HG03571 (cell line): ENCODE data around the gene PRM1.

Experiments used
- ATAC-seq: cut with Tn5 transposase; IDR thresholded peaks from one replicate; pipeline ENCODE4 v1.9.1; 2021; ENCODE audit not compliant: unreplicated experiment

Gene PRM1

DNA sequence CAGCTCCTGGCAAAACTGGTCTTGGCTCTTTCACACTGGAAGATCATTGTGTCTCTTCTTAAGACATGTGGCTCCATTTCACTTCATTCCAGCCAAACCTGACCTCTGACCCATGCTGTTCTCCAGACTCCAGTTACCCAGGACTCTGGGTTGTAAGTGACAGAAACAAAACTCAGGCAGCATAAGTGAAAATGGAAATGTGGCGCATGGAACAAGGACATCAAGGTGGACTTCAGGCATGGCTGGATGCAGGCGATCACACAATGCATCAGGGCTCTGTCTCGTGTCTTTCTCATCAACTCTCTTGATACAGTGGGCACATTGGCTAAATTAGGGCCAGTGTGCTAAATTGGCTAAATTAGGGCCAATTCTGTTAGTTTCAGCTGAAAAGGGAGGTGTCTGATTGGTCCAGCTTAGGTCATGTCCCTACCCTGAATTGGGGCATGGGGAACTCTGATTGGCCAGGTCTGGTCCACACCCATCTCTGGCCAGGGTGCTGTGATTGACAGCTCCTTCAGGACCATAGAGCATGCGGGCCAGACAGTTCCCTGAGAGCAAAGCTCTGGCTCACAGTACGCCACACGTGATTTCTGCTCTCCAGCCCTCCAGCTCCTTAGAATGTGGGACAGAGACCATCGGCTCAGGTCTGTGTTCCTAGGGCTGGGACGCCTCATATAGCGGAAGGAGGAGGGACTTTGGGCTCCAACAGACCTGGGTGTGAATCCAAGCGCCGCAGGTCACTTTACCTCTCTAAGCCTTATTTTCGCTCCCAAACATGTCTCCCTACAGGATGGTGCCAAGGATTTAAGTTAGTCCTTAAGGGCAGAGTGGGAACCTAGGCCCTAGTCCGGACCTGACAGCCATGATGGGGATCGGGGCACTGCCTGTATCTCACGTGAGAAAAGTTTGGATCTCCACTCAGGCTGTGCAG, 42.6 kb downstream of the PRM1 start:
- ATAC-seq = no peak

DNA sequence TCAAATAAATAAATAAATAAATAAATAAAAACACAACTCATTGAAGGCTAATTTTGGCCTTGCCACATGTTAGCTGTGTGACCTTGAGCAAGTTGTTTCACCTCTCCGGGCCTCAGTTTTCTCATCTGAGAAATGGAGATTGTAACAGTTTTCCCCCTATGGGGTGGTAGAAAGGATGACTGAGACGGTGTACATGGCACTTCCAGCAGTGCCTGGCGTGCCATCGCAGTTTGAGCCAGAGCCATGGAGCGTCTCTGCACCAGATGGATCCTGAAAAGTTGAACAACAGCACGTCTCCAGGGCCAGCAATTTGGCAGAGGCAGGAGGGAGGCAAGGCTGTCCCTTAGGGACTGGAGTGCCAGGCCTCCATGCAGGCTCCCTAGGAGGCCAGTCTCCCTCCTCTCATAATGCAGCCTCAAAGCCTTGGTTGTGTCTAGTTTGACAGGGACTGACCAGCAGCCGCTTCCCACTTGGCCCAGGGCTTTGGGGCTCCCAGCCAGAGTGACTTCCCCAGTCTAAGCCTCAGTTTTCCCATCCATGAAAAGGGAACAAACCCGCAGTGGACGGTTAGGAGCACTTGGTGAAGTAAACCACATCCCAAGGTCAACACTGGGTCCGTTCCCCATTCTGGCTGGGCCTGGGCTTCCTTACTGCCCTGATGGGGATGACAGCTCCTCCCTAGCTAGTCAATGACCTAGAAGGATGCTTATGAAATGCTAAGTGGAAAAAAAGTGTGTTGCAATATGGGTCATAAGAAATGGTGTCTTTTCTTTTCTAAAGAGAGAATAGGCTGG, 44.5 kb downstream of the PRM1 start:
- ATAC-seq = no peak

DNA sequence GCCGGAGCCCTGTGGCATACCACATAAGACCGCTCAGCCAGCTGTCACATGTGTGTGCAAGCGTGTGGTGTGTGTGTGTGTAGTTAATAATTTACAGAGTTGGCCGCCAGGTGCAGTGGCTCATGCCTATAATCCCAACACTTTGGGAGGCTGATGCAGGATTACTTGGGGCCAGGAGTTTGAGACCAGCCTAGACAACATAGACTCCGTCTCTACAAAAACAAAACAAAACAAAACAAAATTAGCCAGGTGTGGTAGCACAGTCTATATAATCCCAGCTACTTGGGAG, 45.5 kb downstream of the PRM1 start:
- no peak for ATAC-seq

DNA sequence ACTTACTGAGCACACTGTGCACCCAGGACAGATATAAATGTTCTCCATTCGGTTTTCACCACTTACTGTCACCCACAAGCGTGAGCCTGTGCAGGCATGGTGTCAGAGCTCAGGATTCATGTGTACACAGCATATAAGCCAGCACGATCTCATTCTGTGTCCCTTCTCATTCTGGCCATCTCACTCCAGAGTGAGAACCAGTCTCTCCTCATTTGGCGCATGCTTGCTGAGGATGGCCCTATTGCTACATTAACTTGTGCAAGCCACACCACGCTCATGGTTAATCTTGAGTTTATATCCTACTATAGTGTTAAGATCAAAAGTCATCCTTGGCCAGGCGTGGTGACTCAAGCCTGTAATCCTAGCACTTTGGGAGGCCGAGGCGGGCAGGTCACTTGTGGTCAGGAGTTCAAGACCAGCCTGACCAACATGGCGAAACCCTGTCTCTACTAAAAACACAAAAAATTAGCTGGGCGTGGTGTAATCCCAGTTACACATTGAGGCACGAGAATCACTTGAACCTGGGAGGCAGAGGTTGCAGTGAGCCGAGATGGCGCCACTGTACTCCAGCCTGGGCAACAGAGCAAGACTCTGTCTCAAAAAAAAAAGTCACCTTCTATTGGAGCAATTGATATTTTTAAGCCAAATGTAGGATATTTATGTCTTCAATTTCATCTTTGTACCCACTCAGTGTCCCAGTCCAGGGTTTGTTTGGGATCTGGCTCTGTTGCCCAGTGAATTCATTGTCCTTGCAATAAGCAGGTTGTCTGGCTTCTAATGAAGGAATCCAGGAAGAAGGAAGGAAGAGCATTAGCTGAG, 46.0 kb downstream of the PRM1 start:
- no peak for ATAC-seq

DNA sequence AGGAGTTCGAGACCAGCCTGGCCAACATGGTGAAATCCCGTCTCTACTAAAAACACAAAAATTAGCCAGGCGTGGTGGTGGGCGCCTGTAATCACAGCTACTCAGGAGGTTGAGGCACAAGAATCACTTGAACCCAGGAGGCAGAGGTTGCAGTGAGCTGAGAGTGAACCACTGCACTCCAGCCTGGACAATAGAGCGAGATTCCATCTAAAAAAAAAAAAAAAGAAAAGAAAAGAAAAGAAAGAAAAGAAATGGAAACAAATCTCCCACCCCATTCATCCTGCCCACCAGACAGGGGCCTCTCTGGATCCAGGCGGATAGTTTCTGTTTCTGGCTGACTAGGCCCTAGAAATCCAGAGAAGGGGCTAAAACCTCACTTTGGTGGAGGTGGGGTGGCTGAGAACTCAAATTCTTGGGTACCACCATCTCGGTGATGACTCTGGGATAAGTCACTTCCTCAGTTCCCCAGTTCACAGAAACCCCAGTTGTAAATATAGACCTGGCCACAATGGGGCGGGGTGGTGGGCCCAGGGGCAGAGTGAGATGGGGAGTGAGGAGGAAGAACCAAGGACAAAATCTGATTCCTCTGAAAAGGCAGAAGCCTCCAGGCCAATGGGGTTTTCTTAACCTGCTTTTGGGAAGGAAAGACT, 47.3 kb downstream of the PRM1 start:
- ATAC-seq = no peak

DNA sequence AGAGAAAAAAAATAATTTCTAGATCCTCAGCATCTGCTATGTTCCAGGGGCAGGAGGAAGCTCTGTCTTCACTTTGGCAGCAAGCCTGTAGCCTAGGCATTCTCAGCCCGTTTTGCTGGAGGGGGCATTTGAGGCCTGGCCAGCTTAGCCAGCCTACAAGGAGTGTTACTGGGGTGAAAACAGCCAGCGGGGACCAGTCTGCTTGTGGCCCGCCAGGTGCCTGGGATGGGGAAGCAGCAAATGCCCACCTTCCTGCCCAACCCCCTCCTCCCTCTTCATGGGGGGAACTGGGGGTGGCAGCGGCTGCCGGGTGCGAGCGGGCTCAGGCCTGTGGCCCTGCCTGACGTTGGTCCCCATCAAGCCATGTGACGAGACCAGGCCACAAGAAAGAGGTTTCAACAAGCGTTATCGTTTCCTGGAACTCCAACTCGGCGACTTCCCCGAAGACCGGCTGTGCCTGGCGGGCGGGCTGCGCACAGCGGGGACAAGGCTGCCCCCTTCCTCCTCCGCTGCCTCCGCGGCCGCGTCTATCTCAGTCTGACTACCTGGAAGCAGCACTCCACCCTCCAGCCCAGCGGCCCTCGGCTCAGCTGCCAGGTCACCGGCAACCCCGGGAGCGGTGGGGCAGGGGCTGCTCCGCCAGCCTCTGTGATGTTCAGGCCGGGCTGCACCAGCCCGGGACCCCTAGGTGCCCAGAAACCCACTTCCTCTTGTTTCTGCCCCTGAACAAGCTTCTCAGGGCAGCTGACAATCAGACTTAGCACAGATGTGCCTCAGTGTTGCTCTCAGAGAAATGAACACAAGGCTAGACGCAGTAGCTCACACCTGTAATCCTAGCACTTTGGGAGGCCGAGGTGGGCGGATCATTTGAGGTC, 48.0 kb downstream of the PRM1 start:
- peak; percentile 54 for ATAC-seq

DNA sequence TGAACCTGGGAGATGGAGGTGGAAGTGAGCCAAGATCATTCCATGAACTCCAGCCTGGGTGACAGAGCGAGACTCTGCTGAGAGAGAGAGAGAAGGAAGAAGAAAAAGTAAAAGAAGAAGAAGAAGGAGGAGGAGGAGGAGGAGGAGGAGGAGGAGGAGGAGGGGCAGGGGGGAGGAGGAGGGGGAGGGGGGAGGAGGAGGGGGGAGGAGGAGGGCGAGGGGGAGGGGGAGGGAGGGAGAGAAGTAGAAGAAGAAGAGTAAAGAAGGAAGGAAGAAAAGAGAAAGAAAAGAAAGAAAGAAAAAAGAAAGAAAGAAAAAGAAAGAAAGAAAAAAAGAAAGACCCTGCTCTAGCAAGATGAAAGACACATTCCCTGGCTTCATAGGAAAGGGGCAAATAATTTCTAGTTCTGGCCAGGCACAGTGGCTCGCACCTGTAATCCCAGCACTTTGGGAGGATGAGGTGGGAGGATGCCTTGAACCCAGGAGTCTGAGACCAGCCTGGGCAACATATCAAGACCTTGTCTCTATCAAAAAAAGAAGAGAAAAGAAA, 48.8 kb downstream of the PRM1 start:
- no peak for ATAC-seq

DNA sequence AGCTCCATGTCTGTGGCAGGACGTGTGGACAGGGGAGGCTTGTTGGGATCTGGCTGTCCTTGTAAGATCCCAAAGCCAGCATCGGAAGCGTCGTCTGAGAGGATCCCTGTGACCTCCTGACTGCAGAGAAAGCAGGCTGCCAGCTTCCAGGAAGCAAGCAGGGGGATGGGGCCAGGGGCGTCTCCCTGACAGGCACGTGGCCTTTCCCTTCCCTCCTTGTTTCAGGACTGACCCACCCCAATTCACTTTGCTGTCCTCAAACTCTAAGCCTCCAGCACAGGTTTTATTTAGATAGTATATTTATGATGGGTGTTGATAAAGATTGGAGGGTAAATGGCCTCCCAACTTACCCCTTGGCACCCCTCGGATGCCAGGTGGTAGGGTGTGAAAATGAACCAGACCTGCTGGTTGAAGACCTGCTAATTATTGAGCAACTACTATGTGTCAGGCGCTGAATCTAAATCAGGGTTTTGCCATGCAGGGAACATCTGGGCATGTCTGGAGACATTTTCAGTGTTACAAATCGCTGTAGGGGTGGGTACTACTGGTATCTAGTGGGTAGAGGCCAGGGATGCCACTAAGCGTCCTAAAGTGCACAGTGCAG, 49.7 kb downstream of the PRM1 start:
- no peak for ATAC-seq
